GM23248 (cell line): ENCODE measurements around the gene FRMPD4.

Experiments
- EZH2 ChIP-seq: fragments of 200-600 bp; sonication (generic); IDR thresholded peaks from 2 replicates; pipeline ENCODE4 v1.6.1; 2018; ENCODE audit warnings: antibody characterized with exemption, mild to moderate bottlenecking; ENCODE audit not compliant: insufficient read depth, poor library complexity, severe bottlenecking
- EZH2phosphoT487 ChIP-seq: fragments of 200-600 bp; sonication (generic); IDR thresholded peaks from 2 replicates; pipeline ENCODE4 v1.6.1; 2018; ENCODE audit warnings: antibody characterized with exemption, moderate library complexity, mild to moderate bottlenecking, low read depth; ENCODE audit not compliant: insufficient read depth

DNA sequence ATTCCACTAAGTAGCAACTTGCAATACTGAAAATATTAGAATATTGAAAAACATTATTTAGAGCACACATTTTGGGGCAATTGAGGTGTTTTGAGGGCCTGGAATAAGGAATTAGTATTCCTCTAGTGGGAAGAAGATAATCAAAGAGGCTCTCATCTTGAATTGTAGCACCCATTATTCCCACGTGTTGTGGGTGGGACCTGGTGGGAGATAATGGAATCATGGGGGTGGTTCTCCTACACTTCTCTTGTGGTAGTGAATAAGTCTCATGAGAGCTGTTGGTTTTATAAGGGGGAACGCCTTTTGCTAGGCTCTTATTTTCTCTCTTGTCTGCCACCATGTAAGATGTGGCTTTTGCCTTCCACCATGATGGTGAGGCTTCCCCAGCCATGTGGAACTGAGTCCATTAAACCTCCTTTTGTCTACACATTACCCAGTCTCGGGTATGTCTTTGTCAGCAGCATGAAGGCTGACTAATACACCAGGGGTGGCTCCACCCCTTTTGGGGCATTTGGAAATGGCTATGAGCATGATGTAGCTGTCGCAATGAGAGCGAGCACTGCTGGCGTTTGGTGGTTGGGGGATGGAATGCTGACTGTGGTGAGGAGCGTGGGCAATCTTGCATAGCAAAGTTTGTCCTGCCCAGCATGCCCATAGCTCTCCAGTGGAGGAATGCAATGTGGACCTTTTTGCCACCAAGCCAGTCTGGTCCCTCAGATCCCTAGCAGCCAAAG, 308.2 kb downstream of the FRMPD4 start:
- TF ChIP-seq EZH2, result no peak
- TF ChIP-seq EZH2phosphoT487, result no peak
